ENCODE measurements around the gene IL1RAPL2. TPM values are rescaled to one million over a fixed set of nuclear protein-coding genes. Genes with fewer than 3 reads are reported as not detected.
"Not testable (repeated sequence)": the region's sequence is repeated elsewhere in the genome, so short reads cannot be mapped to it uniquely, and the experiment has no call there.

The IL1RAPL2 gene
- total RNA-seq, 1 donor = not detected

DNA sequence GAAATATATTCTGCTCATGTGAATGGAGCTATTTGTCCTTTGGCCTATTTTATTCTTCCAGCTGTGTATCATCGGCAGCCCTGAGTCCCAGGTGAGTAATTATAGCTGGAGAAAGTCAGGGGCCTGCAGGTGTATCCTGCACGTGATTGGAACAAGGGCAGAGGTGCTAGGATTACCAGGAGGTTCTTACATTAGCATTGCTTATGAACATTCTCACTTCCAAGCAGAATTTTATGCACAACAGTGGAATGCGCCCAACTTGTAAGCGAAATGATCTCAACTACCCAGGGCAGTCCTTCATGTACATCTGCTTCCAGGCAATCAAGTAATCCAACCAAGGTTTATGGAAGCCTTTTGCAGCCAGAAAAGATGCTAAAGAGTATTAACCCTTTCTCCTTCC is 1187.4 kb downstream of the IL1RAPL2 start:
- no peak for DNase-seq (ENCODE audit: low read depth in 2 of 3, low spot score in 2 of 3)

DNA sequence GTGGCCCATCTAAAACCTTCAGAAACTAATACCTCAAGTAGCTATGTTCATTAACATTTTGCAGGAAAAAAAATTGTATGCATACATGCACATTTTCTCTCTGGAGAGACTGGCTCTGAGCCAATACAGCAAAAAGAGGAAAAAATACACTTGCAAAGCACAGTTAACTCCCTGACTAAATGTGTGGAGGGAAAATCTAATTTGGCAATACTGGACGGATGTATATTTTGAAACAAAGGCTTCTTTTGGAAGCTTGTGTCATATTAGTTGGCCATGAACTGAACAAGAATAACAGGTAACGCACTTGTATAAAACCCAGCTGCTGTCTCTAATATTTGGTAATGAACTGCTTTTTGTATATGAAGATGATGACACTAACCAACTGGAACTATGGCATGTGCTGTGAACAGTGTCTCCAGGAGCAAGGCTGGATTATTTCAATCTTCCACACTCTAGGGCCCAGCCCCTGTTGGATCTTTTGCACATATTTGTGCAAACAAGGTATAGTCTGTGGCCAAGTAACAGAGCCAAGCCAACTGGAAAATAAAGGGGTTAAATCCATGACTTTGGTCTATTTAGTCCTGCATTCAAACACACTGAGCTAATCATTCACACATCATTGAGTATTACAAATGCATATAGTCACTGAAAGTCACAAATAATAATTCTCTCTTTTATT is 1188.4 kb downstream of the IL1RAPL2 start:
- no peak for DNase-seq (ENCODE audit: low read depth in 2 of 3, low spot score in 2 of 3)

DNA sequence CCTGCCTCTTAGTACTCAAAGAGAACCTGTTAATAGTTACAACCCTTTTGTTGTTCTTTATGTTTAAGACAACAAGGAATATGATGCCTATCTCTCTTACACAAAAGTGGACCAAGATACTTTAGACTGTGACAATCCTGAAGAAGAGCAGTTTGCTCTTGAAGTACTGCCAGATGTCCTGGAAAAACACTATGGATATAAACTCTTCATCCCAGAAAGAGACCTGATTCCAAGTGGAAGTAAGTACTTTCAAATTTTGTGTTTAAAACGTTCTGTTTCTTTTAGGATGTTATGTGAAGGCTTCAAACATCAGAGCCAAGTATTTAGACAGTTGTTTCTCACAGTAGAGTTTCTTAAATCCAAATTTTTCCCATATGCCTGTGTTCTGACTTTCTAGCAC is 1189.1 kb downstream of the IL1RAPL2 start:
- no peak for DNase-seq (ENCODE audit: low read depth in 2 of 3, low spot score in 2 of 3)

DNA sequence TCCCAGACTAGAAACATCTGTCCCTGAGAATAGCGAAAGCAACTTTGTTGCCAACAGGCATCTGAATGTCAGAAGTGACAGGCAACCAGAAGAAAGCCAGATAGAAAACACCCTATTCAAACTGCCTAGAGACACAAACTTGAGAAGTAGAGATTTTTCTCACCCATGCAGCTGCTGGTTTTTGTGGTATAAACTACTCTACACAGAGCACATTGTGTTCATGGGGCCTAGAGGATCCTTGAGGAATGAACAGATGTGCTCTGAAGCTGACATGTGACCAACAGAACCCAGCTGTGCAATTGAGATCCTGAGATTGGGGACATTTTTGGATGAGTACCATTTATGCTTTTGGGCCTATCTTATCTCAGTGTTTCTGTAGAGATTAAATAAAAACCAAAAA is 1192.8 kb downstream of the IL1RAPL2 start:
- no peak for DNase-seq (ENCODE audit: low read depth in 2 of 3, low spot score in 2 of 3)

DNA sequence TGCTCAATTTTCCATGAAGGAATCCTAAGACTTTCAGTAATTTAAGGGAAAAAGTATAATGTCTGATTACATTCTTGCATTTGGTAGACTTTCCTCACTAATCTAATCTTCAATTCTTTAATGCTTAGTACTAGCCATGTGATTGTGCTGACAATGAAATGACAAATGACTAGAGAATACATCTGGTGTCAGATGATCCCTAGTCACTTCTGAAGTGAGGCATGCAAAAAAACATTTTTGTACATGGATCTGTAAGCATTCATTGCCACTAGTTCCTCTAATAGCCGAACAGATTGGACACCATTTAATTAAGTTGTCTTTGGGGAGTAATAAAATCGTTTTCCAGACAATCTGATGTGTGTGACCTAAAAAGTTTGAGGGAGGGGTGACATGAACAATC is 1193.6 kb downstream of the IL1RAPL2 start:
- no peak for DNase-seq (ENCODE audit: low read depth in 2 of 3, low spot score in 2 of 3)

DNA sequence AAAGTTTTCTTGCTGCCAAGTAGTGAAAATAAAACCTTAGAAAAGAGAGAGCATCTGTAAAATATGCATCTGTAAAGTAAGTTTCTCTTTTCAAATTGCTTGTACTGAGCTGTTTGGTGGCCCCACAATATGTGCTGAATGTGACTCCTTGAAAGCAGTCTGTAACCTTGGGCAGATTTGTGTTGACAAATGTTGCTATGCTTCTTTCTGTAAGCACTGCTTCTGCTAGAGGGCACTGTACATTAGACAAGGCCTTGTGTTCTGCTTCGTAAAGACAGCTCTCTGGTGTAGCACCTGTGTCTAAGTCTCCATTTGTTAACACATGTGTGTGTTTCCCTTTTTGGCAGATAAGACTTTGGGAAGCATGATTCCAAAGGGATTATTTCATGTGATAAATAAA is 1199.7 kb downstream of the IL1RAPL2 start:
- no peak for DNase-seq (ENCODE audit: low read depth in 2 of 3, low spot score in 2 of 3)

DNA sequence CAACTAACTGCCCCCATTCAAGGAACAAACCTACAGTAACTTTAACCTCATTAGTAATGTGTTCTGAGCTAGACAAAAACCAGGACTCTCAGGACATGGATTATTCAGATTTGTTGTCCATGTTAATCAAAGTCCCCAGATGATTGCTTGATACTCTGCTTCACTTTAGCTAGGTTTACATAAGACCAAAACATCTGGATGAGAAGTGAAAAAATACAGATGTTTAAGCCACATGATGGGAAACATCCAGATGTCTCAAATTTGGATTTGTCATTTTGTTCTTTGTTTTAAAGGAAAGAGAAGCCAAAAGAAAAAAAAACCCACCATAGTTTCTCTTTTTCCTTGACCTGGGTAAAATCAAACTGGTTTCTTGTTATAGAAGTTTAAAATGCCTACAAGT is 1207.8 kb downstream of the IL1RAPL2 start:
- no peak for DNase-seq (ENCODE audit: low read depth in 2 of 3, low spot score in 2 of 3)

DNA sequence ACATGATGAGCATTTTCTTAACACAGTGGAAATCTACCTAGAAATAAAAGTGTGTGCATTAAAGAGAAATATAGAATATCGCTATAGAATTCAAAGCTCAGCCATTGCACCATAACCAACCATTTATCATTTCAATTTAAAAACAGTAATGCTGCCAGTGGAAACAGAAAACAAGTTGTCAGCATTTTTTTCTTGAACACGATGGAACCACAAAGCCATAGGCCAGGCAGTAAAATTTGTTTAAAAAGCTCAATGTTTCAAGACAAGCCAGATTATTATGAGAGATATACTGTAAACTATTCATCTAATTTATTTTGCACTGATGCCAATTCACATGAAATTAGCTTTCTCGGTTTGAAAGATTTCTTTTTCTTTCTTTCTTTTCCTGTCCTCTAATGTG is 1209.7 kb downstream of the IL1RAPL2 start:
- no peak for DNase-seq (ENCODE audit: low read depth in 2 of 3, low spot score in 2 of 3)

DNA sequence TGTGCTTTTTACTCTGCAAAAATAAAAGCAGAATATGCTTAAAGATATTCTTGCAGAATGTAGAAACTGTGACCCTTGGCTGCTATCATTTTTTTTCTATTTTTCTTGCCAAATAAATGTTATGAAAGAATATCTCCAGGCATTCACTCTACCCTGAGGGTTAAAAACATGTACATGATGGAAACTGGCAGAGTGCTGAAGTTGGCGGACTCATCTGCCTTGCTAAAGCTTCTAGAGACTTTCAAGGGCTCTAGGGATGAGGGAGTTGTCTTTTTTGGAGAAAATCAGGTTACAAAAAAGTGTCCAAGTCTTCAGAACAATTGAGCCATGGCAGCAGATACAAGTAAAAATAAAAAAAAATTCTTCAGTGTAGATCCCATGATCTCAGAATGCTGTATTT is 1215.8 kb downstream of the IL1RAPL2 start:
- DNase-seq (ENCODE audit: low read depth in 2 of 3, low spot score in 2 of 3) = no peak

DNA sequence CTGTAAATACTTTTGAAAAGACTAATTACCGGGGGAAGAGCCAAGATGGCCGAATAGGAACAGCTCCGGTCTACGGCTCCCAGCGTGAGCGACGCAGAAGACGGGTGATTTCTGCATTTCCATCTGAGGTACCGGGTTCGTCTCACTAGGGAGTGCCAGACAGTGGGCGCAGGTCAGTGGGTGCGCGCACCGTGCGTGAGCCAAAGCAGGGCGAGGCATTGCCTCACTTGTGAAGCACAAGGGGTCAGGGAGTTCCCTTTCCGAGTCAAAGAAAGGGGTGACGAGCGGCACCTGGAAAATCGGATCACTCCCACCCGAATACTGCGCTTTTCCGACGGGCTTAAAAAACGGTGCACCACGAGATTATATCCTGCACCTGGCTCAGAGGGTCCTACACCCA is 1230.9 kb downstream of the IL1RAPL2 start:
- DNase-seq (ENCODE audit: low read depth in 2 of 3, low spot score in 2 of 3) = not testable (repeated sequence)

DNA sequence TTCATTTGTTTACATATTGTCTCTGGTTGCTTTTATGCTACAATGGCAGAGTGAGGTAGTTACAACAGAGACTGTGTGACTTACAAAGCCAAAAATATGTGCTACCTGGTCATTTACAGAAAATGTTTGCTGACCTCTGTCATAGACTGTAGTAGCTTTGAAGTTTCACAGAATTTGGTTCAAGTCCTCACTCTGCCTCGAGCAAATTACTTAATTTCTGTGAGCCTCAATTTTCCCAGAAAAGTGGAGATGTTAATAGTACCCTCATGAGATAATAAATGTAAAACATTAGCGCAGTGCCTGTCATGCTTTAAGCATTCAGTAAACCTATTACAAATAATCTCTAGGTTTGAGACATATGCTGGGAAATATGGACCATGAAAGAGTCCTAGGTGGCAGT is 1237.9 kb downstream of the IL1RAPL2 start:
- DNase-seq (ENCODE audit: low read depth in 2 of 3, low spot score in 2 of 3) = no peak

DNA sequence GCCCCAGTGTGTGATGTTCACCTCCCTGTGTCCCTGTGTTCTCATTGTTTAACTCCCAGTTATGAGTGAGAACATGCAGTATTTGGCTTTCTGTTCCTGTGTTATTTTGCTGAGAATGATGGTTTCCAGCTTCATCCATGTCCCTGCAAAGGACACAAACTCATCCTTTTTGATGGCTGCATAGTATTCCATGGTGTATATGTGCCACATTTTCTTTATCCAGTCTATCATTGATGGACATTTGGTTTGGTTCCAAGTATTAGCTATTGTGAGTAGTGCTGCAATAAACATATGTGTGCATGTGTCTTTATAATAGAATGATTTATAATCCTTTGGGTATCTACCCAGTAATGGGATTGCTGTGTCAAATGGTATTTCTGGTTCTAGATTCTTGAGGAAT is 1239.7 kb downstream of the IL1RAPL2 start:
- DNase-seq (ENCODE audit: low read depth in 2 of 3, low spot score in 2 of 3) = not testable (repeated sequence)

DNA sequence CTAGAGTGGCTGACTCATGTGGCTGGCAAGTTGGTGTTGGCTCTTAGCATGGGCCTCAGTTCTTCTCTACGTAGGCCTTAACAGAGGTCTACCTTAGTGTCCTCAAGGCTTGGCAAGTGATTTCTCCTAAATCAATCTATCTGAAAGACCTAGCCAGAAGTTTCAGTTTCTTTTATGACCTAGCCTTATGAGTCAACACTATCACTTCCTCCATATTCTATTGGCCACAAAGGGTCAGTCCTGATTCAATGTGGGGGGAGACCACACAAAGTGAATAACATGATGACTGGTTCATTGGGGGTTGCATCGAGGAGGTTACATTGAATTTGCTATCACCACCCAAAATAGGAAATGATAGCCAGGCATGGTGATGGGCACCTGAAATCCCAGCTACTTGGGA is 1250.5 kb downstream of the IL1RAPL2 start:
- DNase-seq (ENCODE audit: low read depth in 2 of 3, low spot score in 2 of 3) = no peak

Small RNA genes within 50 kb of the gene (small RNA-seq; reads per million reads assigned to genes)
- gene RNU6-207P = not detected
